ENCODE measurements around the gene COPG2. TPM values are rescaled to one million over a fixed set of nuclear protein-coding genes. Genes with fewer than 3 reads are reported as not detected.

COPG2 gene
- total and polyA plus RNA-seq, 2 of the 4 experiments (the other 2 are of a cell fraction) = 18.1 to 50.0 TPM

- Histone ChIP-seq H3K4me1 (ENCODE audit: control insufficient read depth, insufficient read depth, low read length) (no peaks in the 10 kb centered on the region), H2BK5ac (ENCODE audit: low read depth, low read length, poor library complexity, severe bottlenecking) (no peak overlapping the region), H3K27ac (ENCODE audit: insufficient read depth, low read length) (no peak overlapping the region), H4K5ac (ENCODE audit: low read depth, low read length) (no peak overlapping the region), H2AFZ (replicated peaks; ENCODE audit: low read length, poor library complexity) (no peak overlapping the region), H3K27me3 (ENCODE audit: control insufficient read depth, insufficient read depth, low read length) (peaks cover 6% of the 10 kb centered on the region), H3K36me3 (ENCODE audit: control insufficient read depth, insufficient read depth, low read length) (no peaks in the 10 kb centered on the region), H4K91ac (ENCODE audit: insufficient read depth, low read depth, low read length) (no peak overlapping the region), H3K4me2 (ENCODE audit: low read depth, low read length) (no peak overlapping the region), H2BK15ac (ENCODE audit: low read depth, low read length) (no peak overlapping the region), H3K4ac (ENCODE audit: low read depth, low read length) (no peak overlapping the region), H3K9me1 (ENCODE audit: insufficient read depth, low read length) (no peaks in the 10 kb centered on the region), H4K20me1 (ENCODE audit: insufficient read depth, low read length) (no peaks in the 10 kb centered on the region), H3K79me1 (ENCODE audit: low read depth in 1 of 2, low read length in 2 of 2) (no peaks in the 10 kb centered on the region), H3K4me3 (ENCODE audit: insufficient read depth, low read depth, low read length) (no peak overlapping the region), H3K18ac (ENCODE audit: low read depth, low read length) (no peak overlapping the region), H3K23ac (ENCODE audit: low read depth, low read length) (no peak overlapping the region), H3K56ac (ENCODE audit: extremely low read depth, insufficient read depth, low read length) (no peak overlapping the region), H2AK5ac (ENCODE audit: low read depth, low read length) (no peak overlapping the region), H2BK20ac (ENCODE audit: low read depth, low read length) (no peak overlapping the region), H4K8ac (ENCODE audit: low read depth in 2 of 2, low read length in 2 of 2) (no peak overlapping the region), H3K14ac (replicated peaks; ENCODE audit: low read depth, low read length) (no peak overlapping the region), H2BK120ac (ENCODE audit: low read depth, low read length) (no peak overlapping the region), H3K9me3 (ENCODE audit: control insufficient read depth, insufficient read depth, low read length) (no peaks in the 10 kb centered on the region), H2AK9ac (replicated peaks; ENCODE audit: low read depth, low read length, poor library complexity) (no peak overlapping the region), H3K9ac (ENCODE audit: low read depth, low read length) (no peak overlapping the region)
- intact Hi-C loops (cut with micrococcal nuclease) (loop anchor here (10.0 kb wide), 1 partner anchor 455 kb away; no protein-coding TSS in a partner anchor), in situ Hi-C loops (cut with MboI; ENCODE audit: low sequenced_read_pairs) (no loop called here), dilution Hi-C loops (cut with HindIII; ENCODE audit: low sequenced_read_pairs, unreplicated experiment) (no loop called here)
- ATAC-seq (ENCODE audit: low read depth) (no peak), DNase-seq (no peak)
- no TSS peak for BruUV-seq (replicated peaks)
- ChIA-PET CTCF (no interaction called here), POLR2A (ENCODE audit: unreplicated experiment) (no interaction called here)
- no CpG with 5 or more reads among the region's 4 CpGs for WGBS, 2 experiments (ENCODE audit: extremely low coverage in 2 of 2, insufficient read length in 1 of 2)
- TF ChIP-seq MAFK (IDR thresholded peaks at IDR 0.05; ENCODE audit: low read depth, low read length) (no peak), RAD21 (IDR thresholded peaks at IDR 0.05; ENCODE audit: low read length) (no peak), SMC3 (IDR thresholded peaks at IDR 0.05; ENCODE audit: low read depth, low read length) (no peak), NFE2L2 (IDR thresholded peaks at IDR 0.05; ENCODE audit: low read depth, low read length) (no peak), POLR2A (IDR thresholded peaks at IDR 0.05; ENCODE audit: low read depth, low read length) (no peak), BHLHE40 (IDR thresholded peaks at IDR 0.05; ENCODE audit: low read depth, low read length) (no peak), CTCF (conservative IDR thresholded peaks at IDR 0.05; ENCODE audit: low read depth, low read length) (no peak), USF2 (IDR thresholded peaks at IDR 0.05; ENCODE audit: low read depth, low read length) (no peak), CHD1 (IDR thresholded peaks at IDR 0.05; ENCODE audit: low read depth, low read length) (no peak), RCOR1 (IDR thresholded peaks at IDR 0.05; ENCODE audit: insufficient replicate concordance, low read length) (no peak)
- TF ChIP-seq, protein P1, sequence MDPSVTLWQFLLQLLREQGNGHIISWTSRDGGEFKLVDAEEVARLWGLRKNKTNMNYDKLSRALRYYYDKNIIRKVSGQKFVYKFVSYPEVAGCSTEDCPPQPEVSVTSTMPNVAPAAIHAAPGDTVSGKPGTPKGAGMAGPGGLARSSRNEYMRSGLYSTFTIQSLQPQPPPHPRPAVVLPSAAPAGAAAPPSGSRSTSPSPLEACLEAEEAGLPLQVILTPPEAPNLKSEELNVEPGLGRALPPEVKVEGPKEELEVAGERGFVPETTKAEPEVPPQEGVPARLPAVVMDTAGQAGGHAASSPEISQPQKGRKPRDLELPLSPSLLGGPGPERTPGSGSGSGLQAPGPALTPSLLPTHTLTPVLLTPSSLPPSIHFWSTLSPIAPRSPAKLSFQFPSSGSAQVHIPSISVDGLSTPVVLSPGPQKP (IDR thresholded peaks at IDR 0.05; ENCODE audit: borderline replicate concordance, low read depth, low read length) = no peak
Observed at GRCh38 chr7:130699686-130700085, 31.1 kb upstream of the COPG2 start.
